Testis (tissue), 3 donors: ENCODE measurements around the gene PPP2R2C. TPM values are rescaled to one million over a fixed set of nuclear protein-coding genes. Genes with fewer than 3 reads are reported as not detected.

Source experiments
- DNase-seq: peaks from one replicate; pipeline ENCODE4 v3.0.0-alpha.2; 2019
- H3K27ac ChIP-seq, 2 donors: fragments of 200-600 bp; sonication (generic); one replicate each; pipeline ENCODE4 v1.5.1; 2019
- H3K27me3 ChIP-seq: fragments of 200-600 bp; sonication (generic); one replicate; pipeline ENCODE4 v1.5.1; 2019
- H3K36me3 ChIP-seq: fragments of 200-600 bp; sonication (generic); one replicate; pipeline ENCODE4 v1.5.1; 2017; ENCODE audit warnings: low read depth; ENCODE audit errors: missing control alignments
- H3K4me1 ChIP-seq: fragments of 200-600 bp; sonication (generic); one replicate; pipeline ENCODE4 v1.5.1; 2019
- H3K4me3 ChIP-seq, 2 donors: fragments of 200-600 bp; sonication (generic); one replicate each; pipeline ENCODE4 v1.5.1; 2017 to 2019
- H3K9me3 ChIP-seq: fragments of 200-600 bp; sonication (generic); one replicate; pipeline ENCODE4 v1.5.1; 2017
- POLR2A ChIP-seq: fragments of 450-650 bp; IDR thresholded peaks from one replicate; pipeline ENCODE4 v1.6.1; 2017; ENCODE audit warnings: antibody characterized with exemption, mild to moderate bottlenecking, moderate library complexity
- WGBS, 2 donors: methylation state at CpG; one replicate each; pipeline ENCODE4 v1.1.5; 2018; 5-methylcytosine and 5-hydroxymethylcytosine counted together
- intact Hi-C: fragments of 100-400 bp; cut with DNase I; formaldehyde crosslinking; loops from one replicate; pipeline ENCODE4 v1.15.1; 2023; ENCODE audit warnings: low total_unique reads
- polyA plus RNA-seq: library from polyadenylated mRNA; stranded (reverse); fragments of 350-450 nt; fragmentation: Illumina TruSeq; extraction: RNeasy Lipid Tissue Mini Kit (QIAGEN cat#74804); gene quantifications from one replicate; pipeline ENCODE4 v1.2.3, GENCODE V29; 2014; ENCODE audit warnings: low read depth, low replicate concordance; ENCODE audit not compliant: insufficient read depth
- total RNA-seq, 2 donors: library from RNA; depleted of rRNA; stranded (reverse); fragments of >200 nt; gene quantifications; one replicate each; pipeline ENCODE4 v1.2.3, GENCODE V29; 2016
- TF ChIP-seq, protein P1 (sequence below), 3 experiments: fragments of 450-650 bp in 2 of 3; fragments of 200-600 bp in 1 of 3; sonication (generic) in 1 of 3; IDR thresholded peaks; one replicate each; pipeline ENCODE4 v1.5.1; 2016 to 2019; ENCODE audit warnings: antibody characterized with exemption in 3 of 3, mild to moderate bottlenecking in 2 of 3, moderate library complexity in 1 of 3

The PPP2R2C gene
- total and polyA plus RNA-seq, 3 donors from 2014 or later, result 7.9 to 20.4 (median 13.1) TPM

DNA sequence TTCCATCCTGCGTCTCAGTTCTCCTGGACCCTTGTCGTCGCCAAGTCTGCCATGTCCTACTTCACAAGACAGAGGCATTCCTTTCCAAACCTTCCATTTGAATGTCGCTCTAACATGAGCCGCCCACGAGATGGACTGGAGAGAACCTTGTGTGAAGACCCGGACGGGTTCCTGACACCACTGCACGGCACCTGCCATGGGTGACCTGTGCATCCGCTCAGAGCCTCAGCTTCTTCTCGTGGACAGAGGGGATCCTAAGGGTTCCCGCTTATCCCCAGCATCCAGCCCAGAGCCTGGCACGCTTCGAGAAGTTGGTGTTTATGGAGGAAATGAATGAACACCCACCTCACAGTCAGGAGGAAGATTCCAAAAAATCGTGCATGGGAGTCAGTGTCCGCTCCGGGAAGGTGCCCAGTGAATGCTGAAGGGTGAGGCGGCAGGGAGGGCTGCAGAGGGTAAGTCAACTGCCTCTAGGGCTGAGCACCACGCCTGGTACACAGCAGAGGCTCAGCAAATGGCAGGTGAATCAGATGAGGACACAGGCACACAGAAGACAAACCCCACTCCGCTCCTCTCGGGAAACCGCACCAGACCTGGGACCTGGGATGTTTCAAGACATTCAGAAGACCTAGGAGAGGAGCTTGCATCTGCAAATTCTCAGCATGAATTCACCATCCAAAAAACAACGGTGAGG, 150.2 kb downstream of the PPP2R2C start:
- intact Hi-C loops, result no loop called here
- TF ChIP-seq, protein P1, sequence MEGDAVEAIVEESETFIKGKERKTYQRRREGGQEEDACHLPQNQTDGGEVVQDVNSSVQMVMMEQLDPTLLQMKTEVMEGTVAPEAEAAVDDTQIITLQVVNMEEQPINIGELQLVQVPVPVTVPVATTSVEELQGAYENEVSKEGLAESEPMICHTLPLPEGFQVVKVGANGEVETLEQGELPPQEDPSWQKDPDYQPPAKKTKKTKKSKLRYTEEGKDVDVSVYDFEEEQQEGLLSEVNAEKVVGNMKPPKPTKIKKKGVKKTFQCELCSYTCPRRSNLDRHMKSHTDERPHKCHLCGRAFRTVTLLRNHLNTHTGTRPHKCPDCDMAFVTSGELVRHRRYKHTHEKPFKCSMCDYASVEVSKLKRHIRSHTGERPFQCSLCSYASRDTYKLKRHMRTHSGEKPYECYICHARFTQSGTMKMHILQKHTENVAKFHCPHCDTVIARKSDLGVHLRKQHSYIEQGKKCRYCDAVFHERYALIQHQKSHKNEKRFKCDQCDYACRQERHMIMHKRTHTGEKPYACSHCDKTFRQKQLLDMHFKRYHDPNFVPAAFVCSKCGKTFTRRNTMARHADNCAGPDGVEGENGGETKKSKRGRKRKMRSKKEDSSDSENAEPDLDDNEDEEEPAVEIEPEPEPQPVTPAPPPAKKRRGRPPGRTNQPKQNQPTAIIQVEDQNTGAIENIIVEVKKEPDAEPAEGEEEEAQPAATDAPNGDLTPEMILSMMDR (IDR thresholded peaks at IDR 0.05), result no peak
- no peak for TF ChIP-seq POLR2A
- no peaks in the 10 kb centered on the region for H3K36me3 ChIP-seq
- H3K4me1 ChIP-seq, result peaks cover under 1% of the 10 kb centered on the region
- WGBS, 2 donors, result 94 to 96% methylated on average over 21 to 23 of the region's 23 CpGs
- no peaks in the 10 kb centered on the region for H3K27me3 ChIP-seq
- DNase-seq, result no peak
- H3K27ac ChIP-seq, result no peak overlapping the region
- H3K4me3 ChIP-seq, result no peak overlapping the region
- H3K9me3 ChIP-seq, result no peaks in the 10 kb centered on the region

GRCh38 chr4:6321361-6321760, 151.1 kb downstream of the PPP2R2C start:
- DNase-seq, result no peak
- Histone ChIP-seq H3K36me3 (no peaks in the 10 kb centered on the region), H3K4me3 (no peak overlapping the region), H3K27ac (no peak overlapping the region), H3K4me1 (peaks cover 4% of the 10 kb centered on the region), H3K27me3 (no peaks in the 10 kb centered on the region), H3K9me3 (no peaks in the 10 kb centered on the region)
- WGBS, 2 donors, result 87 to 89% methylated on average over 2 of the region's 2 CpGs
- TF ChIP-seq, protein P1 (IDR thresholded peaks at IDR 0.05), result no peak
- no peak for TF ChIP-seq POLR2A
- intact Hi-C loops, result no loop called here

GRCh38 chr4:6320663-6321062, 151.8 kb downstream of the PPP2R2C start:
- WGBS, 2 donors, result 91 to 93% methylated on average over 6 of the region's 6 CpGs
- H3K4me3 ChIP-seq, result no peak overlapping the region

DNA sequence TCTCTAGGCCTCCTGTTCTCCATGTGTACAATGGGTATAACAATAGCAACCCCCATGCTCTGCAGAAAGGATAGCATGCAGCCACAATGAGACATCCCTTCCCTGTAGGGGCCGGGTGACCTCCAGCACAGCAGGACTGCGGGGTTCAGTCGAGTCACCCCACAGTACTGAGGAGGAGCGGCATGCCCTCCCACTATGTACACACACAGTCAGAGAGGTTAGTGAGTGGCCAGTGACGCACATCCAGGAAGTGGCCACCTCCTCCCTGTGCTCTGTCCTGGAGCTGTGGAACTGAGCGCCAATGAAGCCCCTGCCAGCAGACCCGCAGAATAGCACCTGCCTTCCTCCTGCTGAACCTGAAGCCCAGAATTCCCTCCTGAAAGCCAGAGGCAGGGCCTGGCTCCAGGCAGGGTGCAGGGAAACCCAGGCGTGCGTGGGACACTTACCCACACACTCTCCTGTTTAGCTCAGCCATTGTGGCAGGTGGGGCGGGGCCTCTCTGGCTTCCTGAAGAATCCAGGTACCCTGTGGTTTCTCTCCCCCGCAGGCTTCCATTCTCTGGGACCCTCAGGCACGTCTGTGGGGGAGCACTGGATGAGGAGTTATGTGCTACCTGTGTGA, 152.8 kb downstream of the PPP2R2C start:
- no peak overlapping the region for H3K27ac ChIP-seq
- no peaks in the 10 kb centered on the region for H3K27me3 ChIP-seq
- no peaks in the 10 kb centered on the region for H3K36me3 ChIP-seq
- no peak overlapping the region for H3K4me3 ChIP-seq
- TF ChIP-seq, protein P1 (IDR thresholded peaks at IDR 0.05), result no peak
- TF ChIP-seq POLR2A, result no peak
- WGBS, 2 donors, result 89 to 91% methylated on average over 11 to 12 of the region's 12 CpGs
- H3K9me3 ChIP-seq, result no peaks in the 10 kb centered on the region
- DNase-seq, result no peak
- peaks cover 4% of the 10 kb centered on the region for H3K4me1 ChIP-seq
- intact Hi-C loops, result no loop called here

More at GRCh38 chr4:6320663-6321062, 151.8 kb downstream of the PPP2R2C start:
- Histone ChIP-seq H3K9me3 (no peaks in the 10 kb centered on the region), H3K4me1 (peaks cover 4% of the 10 kb centered on the region), H3K27me3 (no peaks in the 10 kb centered on the region), H3K27ac (no peak overlapping the region), H3K36me3 (no peaks in the 10 kb centered on the region)
- no peak for TF ChIP-seq POLR2A
- TF ChIP-seq, protein P1 (IDR thresholded peaks at IDR 0.05), result no peak
- intact Hi-C loops, result no loop called here
- no peak for DNase-seq
